GM18511 (cell line): Measurements from ENCODE around the gene XRCC4.

ENCODE experiments used
- ATAC-seq: cut with Tn5 transposase; IDR thresholded peaks from one replicate; pipeline ENCODE4 v1.9.1; 2021; ENCODE audit warnings: mild to moderate bottlenecking, moderate library complexity; ENCODE audit not compliant: unreplicated experiment

Gene XRCC4

DNA sequence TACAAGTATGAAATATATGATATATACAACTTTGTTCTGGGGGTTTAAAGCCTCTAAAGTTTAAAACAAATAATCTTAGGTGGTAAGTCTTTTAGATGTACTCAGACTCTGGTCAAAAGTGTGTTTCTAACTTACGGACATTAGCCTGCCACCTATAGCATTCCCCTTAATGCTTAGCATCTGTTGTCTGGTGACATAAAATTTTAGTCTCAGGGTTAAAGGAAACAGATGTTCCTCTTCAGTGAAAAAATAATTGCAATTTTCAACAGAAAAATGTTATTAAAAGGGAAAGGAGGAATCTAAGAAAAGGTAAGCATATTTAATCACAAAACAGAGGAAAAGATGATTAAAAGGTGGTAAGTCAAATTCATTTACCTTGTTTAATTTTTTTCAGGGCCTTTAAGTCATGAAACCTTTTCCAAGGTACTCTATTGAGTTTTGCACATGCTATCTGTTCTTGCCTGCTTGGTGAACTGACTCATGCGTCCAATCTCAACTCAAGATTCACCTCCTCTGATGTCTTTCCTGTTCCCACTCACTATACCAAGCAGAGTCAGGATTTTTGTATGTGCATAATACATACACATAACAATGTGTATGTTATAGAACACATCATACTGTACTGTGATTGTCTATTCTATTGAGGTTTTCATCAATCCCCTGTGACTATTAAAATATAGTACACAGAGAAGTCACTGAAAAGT, 8.1 kb upstream of the XRCC4 start:
- no peak for ATAC-seq

DNA sequence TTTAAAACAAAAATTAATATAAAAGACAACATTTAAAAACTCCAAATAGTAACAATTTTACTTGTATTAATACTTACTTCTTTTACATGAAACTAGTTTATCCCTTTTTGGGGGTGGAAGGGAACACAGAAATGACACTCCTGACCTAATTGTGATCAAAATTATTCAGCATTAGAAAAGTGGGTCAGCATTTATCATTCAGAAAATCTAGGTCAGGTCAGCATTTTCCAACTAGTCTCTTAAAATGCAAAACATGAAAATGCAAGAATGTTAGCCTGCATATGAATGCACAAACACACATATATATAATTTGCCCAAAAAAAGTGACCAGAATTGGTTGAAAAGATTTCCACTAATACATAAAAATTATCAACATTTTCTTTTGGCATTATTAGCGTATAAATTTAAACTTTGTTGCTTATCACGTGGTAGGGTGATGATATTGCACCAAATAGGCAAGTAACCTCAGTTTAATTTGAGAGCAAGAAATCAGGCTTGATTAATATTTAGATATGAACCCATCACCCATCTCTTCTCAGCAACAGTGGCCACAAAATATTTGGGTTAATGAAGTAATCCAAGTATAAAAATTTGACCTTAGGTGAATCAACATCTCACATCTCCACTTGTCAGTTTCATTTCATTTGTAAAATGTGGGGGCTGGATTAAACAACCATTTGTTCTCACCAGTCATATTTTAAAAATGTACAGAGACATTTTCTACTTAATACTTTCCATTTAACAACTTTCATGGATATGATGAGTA, 5.9 kb upstream of the XRCC4 start:
- ATAC-seq: no peak

DNA sequence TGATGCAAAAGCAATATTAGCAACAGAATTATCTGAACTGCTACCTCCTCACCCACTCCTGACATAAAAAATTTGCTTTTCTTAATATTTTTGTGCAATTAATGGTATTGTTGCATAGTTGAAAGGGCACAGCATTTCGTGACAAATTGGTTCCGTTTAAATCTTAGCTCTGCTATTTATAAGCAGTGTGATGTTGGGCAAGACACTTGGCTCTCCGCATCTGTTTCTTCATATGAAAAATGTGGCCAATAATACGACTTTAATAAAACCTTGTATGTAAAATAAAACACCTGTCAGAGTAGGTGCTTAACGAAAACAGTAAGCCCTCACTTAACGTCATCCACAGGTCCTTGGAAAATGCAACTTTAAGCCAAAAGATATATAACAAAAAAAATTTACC, 4.4 kb upstream of the XRCC4 start:
- ATAC-seq: no peak

DNA sequence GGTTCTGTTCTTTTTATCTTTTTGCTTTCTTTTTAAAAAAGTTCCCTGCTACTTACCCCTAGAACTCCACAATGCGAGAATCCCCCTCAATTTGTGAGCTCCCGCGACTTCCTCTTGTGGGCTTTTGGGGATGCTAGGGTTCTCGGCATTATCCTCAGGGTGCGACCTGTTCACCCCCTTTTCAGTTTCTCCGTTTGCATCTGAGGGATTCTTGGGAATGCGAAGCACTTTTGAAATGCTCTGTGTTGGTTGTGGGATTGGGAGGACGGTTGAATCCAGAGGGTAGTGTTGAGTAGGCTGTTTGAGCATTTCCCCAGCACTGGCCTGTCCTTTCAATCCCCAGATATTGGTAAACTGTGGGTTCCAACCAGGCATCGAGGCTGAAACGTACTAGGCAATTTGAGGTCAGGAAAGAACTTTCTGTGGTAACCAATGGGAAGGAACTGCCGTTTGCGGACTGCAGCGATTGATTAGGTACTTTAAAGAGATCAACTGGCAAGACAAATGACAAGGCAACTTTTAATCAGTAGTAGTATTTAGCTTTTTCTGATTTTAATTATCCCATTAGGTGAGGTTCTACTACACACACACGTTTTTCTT, 415 bp downstream of the XRCC4 start:
- peak; percentile 12 for ATAC-seq

DNA sequence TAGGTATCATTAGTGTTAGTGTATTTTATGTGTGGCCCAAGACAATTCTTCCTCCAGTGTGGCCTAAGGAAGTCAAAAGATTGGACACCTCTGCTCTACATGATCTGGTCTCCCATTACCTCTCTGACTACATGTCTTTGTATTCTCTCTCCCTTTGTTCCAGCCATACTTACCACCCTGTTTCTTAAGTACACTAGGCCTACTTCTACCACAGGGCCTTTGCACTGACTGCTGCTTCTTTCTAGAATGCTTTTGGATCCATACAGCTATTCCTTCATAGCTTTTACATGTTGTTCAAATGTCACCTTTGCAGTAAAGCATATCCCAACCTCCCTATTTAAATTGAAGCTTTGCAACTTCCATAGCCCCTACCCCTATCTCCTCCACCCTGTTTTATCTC, 5.4 kb downstream of the XRCC4 start:
- ATAC-seq: no peak

DNA sequence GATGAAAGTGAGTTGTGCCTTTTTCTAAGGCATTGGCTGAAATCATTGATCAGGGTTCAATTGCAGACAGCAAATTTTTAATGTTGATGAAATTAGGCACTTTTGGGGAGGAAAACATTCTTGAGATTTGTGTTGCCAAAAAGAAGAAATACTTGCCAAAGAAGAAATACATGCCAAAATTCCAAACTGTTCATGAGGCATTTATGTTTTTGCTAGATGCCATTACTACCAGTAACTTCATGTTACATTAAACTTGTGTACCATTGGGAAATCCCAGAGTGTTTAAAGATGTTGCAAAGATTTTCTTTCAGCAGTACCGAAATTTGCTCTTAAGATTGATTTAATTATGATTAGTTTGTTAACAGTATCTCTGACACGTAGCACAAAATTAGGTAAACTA, 7.0 kb downstream of the XRCC4 start:
- ATAC-seq: no peak

DNA sequence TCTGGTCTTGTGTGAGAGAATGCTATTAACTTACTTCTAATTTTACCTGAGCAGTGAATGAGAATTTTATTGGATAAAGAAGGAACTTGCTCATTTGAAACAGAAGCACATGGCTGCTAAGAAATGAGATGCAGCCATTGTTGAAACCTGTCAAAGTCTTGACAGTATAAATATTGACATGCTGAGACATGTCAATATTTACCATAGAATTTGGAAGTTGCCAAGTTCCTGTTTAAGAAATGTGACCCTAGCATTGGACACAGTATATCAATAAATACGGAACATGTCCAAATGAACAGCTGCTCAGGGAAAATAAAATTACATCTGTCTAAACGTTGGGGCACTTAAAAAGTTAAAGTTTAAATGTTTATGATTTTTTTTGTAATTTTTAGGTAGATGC, 7.8 kb downstream of the XRCC4 start:
- no peak for ATAC-seq

DNA sequence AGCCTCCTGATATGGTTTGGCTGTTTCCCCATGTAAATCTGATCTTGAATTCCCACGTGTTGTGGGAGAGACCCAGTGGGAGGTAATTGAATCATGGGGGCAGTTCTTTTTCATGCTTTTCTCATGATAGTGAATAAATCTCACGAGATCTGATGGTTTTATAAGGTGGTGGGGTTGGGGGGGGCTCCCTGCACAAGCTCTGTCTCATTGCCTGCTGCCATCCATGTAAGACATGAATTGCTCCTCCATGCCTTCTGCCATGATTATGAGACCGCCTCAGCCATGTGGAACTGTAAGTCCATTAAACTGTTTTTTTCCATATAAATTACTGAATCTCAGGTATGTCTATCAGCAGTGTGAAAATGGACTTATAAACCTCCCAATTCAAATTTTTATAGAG, 12.8 kb downstream of the XRCC4 start:
- no peak for ATAC-seq

DNA sequence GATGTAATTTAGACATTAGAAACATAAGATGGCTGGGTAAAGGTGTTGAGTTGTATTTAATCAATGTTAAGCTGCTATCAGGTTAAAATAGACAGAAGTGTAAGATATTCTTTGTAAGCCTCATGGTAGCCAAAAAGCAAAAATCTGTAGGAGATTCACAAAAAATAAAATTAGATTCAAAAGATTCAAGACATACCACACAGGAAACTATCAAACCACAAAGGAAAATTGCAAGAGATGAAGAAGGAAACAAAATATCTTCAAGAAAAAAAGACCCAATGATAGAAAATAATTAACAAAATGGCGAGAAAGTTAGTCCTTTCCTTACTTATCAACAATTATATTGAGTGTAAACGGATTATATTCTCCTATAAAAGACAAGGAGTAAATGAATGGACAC, 15.3 kb downstream of the XRCC4 start:
- no peak for ATAC-seq

DNA sequence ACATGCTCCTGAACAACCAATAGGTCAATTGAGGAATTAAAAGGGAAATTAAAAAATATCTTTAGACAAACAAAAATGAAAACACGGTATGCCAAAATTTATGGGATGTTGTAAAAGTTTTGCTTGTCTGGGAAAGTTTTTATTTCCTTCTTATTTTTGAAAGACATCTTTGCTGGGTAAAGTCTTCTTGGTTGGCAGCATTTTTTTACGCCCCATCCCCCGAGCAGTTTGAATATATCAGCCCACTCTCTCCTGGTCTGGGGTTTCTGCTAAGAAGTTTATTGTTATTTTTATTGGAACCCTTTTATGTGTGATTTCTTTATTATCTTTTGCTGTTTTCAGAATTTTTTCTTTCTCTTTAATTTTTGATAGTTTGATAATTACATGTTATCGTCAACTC, 16.3 kb downstream of the XRCC4 start:
- no peak for ATAC-seq

DNA sequence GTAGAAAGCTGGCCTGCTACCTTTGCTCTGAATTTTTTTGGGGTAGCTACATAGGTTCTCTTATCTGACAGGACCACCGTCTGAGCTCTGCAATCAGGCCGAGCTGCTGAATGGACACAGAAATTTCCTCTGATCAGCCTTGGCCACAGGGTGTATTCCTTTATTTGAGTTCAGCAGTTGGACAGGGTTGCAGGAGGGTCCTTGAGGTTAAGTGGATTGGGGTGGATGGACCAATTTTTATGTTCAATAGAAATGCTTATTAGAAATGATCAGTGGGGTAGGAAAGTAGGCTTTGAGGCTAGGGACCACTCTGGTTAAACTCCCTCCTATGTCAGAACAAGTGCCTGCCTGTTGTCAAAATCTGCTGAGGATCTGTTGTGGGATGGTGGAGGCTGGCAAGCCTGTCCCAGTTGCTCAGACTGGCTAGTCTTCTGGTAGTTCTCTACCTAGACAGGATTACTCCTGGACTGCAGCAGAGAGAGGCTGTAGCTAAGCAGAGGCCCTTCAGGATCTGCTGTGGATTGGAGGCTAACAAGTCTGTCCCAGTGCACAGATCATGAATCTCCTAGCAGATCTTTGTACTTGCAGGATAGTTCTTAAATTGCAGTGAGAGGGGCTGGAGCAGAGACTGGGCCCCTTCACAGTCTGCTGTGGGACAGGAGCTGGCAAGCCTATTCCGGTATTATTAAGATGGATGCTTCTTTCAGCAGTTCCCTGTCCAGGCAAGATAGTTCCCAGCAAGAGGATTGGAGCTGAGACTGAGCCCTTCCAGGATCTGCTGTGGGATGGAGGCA, 18.0 kb downstream of the XRCC4 start:
- no peak for ATAC-seq

DNA sequence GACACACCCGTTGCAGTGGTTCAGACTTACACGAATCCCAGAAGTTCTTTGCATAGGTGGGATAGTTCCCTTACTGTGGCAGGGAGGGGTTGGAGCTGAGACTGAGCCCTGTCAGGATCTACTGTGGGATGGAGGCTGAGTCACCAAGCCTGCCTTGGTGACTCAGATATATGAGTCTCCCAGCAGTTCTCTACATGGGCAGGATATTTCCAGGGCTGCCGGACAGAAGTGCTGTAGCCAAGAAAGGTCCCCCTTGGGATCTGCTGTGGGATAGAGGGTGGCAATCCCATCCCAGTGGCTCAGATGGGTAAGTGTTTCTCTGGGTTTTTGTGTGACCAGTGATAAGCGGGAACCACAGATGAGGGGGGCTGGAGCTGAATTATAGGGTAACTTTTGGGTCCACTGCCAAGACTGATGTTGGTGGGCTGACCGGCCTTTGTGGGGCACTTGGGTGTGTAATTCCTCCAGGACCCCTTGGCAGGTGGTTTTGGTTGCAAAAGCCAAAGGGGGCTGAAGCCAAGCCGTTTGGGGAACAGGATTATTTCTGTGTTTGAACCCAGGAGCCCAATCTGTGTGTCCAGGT, 18.7 kb downstream of the XRCC4 start:
- no peak for ATAC-seq

DNA sequence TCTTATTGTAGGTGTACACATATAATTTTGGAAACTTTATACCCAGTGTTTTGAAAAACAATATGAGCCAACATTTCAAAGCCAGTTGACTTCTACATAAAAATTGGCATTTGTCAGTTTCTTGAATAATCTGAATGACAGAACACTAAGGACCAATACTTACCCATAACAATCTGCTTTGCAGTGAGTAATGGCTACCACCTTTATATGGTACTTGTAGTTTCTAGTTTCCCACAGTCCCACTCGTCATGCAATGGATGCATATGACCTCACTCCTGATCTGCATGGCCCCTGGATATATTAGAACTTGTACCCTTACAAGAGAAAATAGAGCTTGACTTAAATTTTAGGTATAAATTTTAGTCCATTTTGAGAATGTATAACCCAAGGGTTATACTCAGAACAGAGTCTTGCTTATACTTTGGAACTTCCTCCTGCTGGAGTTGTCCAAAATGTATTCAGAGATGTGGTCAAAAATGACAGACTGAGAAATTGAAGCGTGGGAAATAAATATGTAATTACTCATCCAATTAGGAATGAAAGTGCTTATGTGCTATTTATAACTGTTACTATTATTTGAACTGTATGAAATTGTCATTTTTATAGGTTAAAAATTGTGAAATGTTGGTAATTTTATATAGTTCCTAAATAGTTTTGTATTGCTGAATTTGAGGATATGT, 19.5 kb downstream of the XRCC4 start:
- ATAC-seq: no peak

DNA sequence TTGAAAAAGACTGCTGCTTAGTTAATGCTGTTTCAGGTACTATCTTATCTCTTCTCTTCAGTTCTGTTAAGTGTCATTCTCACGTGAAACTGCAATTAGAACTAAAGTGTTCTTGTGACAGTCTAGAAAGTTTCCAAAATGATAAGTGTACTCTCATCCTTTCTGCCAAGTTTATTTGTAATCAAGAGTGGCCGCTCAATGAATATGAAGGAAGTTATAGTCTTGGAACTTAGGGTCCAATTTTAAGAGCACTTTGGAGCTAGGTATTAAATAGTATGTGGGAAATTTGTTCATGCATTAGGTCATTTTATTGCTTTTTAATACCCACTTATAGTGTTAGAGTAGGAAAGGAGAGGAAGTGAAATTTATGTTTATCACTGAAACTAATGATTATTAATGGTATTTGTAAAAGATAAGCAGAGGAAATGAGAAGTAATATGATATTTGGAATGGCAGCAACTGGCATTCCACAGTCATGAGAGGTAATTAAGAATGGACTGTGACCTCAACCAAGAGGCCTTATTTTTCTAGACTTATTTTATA, 20.4 kb downstream of the XRCC4 start:
- peak; percentile 64 for ATAC-seq

DNA sequence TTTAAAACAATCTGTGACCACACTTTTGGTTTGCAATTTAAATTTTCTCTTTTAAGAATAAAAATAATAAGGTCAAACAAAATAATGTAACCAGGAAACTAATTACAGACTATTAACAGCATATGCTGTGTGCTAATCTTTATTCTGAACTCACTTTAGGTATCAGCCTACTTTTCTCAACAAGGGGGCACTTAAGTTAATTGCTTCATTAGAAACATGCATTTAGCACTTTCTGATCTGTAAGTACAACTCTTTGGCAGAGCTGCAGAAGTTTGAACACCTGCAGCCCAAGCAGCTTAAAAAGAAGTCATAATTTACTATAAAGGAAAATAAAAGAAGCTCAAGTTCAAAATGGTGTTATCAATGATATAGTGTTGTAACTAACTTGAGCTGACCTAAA, 21.7 kb downstream of the XRCC4 start:
- ATAC-seq: no peak

DNA sequence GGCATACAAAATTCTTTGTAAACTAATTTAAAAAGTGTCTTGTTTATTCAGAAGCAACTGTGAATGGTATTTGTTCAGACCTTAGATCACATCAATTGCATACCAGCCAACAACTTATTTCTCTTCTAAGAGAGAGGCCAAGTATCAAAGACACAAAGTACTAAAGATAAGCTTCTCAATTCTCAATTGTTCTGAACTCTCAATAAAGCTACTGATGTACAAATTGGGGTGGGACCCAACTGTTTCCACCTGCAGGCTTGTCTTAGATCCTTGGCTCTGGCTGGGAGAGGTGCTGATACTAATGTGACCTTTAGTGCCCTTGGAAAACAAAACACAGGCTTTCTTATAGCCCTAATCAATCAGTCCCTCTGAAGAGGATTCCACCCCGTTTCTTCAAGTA, 22.1 kb downstream of the XRCC4 start:
- no peak for ATAC-seq

DNA sequence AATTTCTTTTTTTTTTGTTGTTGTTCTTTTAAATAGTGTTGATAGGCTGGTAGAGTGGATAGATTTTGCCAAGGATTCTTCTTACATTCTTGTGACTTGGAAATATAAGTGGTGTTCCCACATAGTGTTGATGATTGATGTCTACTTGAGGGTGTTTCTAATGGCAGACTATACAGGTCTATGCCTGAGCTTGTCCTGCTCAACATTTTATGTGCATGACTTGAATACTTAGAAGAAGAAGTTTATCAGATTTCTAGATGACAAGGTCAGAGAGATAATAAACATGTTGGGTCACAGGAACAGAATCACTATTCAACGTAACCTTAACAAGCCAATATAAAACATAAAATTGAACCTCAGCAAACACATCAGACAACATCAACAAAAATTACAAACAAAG, 24.2 kb downstream of the XRCC4 start:
- ATAC-seq: no peak

DNA sequence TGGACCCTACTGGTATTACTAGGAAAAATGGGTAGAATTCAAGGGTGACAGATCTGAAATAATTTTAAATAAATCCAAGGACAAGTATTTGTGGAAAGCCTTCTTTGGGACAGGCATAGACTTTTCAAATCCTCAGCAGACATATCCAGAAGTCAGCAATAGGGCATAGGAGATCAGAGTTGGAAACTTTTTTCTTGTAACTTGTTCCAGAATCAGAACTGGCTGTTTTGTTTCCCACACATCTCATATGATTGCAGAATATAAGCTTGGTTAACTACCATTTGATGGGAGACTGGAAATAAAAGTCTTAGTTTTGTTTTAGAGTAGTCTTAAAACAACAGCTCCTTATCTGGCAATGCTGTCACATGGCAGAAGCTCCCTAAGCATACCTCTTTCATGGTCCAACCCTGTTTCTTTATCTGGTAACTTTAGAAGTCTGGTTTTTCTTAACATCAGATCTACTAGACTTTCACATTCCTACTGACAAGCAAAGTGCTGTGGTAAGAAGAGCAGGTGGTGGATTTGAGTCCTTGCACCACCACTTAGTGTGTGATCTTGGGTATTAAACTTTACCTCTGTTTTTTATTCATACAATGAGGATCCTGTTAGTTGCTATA, 25.1 kb downstream of the XRCC4 start:
- no peak for ATAC-seq

DNA sequence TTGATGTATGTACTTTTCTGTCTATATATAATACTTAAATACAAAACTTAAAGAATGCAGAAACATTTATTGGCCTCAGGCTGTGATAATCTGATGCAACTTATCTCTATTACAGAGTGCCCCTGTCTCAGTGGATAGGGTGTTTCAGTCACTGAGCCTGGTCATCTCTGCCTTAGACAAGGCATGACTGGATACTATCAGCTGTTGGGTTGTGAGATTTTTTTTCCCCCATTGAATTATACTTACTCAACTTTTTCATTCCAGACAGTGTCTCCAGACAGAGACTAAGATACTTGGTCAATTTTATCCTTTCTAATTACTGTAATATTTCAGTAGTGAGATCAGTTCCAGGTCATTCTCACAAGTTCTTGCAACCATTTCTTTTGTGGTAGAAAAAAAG, 26.7 kb downstream of the XRCC4 start:
- ATAC-seq: no peak
